ENCODE results near the gene MAGI2.

GRCh38 chr7:77995717-77996116 lies 1457.8 kb downstream of the MAGI2 start:
- TF ChIP-seq POLR2A (IDR thresholded peaks at IDR 0.05) (no peak), CTCF (IDR thresholded peaks at IDR 0.05) (no peak)
